HepG2 (cell line): ENCODE measurements around the gene PCBP1. TPM values are rescaled to one million over a fixed set of nuclear protein-coding genes. Genes with fewer than 3 reads are reported as not detected.

Experiments
- ARNT2 ChIP-seq: sonication (generic); formaldehyde crosslinking; IDR thresholded peaks from 2 replicates; pipeline ENCODE4 v1.8.0; 2022; ENCODE audit warnings: mild to moderate bottlenecking, low read depth, missing genetic modification reagents, moderate library complexity
- HBP1 ChIP-seq: IDR thresholded peaks from 2 replicates; pipeline ENCODE4 v1.6.1; 2016; ENCODE audit warnings: low read depth, control low read depth
- RFXAP ChIP-seq: sonication (generic); formaldehyde crosslinking; IDR thresholded peaks from 2 replicates; pipeline ENCODE4 v1.4.0; 2020; ENCODE audit warnings: missing genetic modification reagents, borderline replicate concordance
- SRSF1 ChIP-seq: fragments of 200-400 bp; formaldehyde crosslinking; optimal IDR thresholded peaks from 2 replicates; pipeline ENCODE3; 2017; ENCODE audit warnings: mild to moderate bottlenecking, low read depth, low read length, moderate library complexity
- UBTF ChIP-seq: sonication (generic); formaldehyde crosslinking; IDR thresholded peaks from 2 replicates; pipeline ENCODE4 v1.4.0; 2020; ENCODE audit warnings: mild to moderate bottlenecking, missing genetic modification reagents
- ZFP36L2 ChIP-seq: sonication (generic); formaldehyde crosslinking; IDR thresholded peaks from 2 replicates; pipeline ENCODE4 v1.4.0; 2020; ENCODE audit warnings: missing genetic modification reagents
- ZNF263 ChIP-seq: sonication (generic); formaldehyde crosslinking; IDR thresholded peaks from 2 replicates; pipeline ENCODE4 v1.4.0; 2020; ENCODE audit warnings: missing genetic modification reagents
- ZNF556 ChIP-seq: sonication (generic); formaldehyde crosslinking; IDR thresholded peaks from 2 replicates; pipeline ENCODE4 v1.4.0; 2020; ENCODE audit warnings: mild to moderate bottlenecking, missing genetic modification reagents, borderline replicate concordance
- ZNF678 ChIP-seq: sonication (generic); formaldehyde crosslinking; IDR thresholded peaks from 2 replicates; pipeline ENCODE4 v1.4.0; 2020; ENCODE audit warnings: mild to moderate bottlenecking, missing genetic modification reagents
- ZNF773 ChIP-seq: sonication (generic); formaldehyde crosslinking; IDR thresholded peaks from 2 replicates; pipeline ENCODE4 v1.4.0; 2020; ENCODE audit warnings: missing genetic modification reagents, borderline replicate concordance
- ZNF816 ChIP-seq: sonication (generic); formaldehyde crosslinking; IDR thresholded peaks from 2 replicates; pipeline ENCODE4 v1.8.0; 2022; ENCODE audit warnings: missing genetic modification reagents, mild to moderate bottlenecking, borderline replicate concordance
- polyA plus RNA-seq, 8 experiments: library from polyadenylated mRNA; depleted of rRNA in 3 of 8; stranded (reverse) in 7 of 8; unstranded in 1 of 8; fragments of >200 nt; fragmentation: Illumina TruSeq in 4 of 8; extraction: Trizol in 4 of 8; gene quantifications; 2 replicates each; pipeline versions ENCODE4 v1.2.1 to v1.2.3, GENCODE V29; 2011 to 2016; ENCODE audit warnings: low read depth in 4 of 8, missing spikeins in 1 of 8, mixed read lengths in 1 of 8; ENCODE audit not compliant: insufficient read depth in 1 of 8
- total RNA-seq, 5 experiments: library from RNA; depleted of rRNA; stranded (reverse); fragments of >200 nt; fragmentation: Illumina TruSeq; extraction: Trizol; gene quantifications; 2 replicates each; pipeline ENCODE4 v1.2.3, GENCODE V29; 2016; ENCODE audit warnings: low read depth in 1 of 5

PCBP1 gene
- total and polyA plus RNA-seq, 2 of the 13 experiments (the other 11 are each of a cell fraction or from before 2014, with no cell fraction given): 32.0 to 137 TPM

- TF ChIP-seq ARNT2 (no peak), ZNF816 (CRISPR knock-in tag) (no peak; the same call in 1 of the 2 replicates), ZNF678 (no peak), ZNF773 (no peak), ZFP36L2 (CRISPR knock-in tag) (no peak), ZNF263 (0 out of 2 replicates have a peak, but pooled peaks have one; percentile 26), ZNF556 (no peak), HBP1 (CRISPR knock-in tag) (no peak), UBTF (CRISPR knock-in tag) (no peak; the same call in 1 of the 2 replicates), RFXAP (CRISPR knock-in tag) (0 out of 2 replicates have a peak, but pooled peaks have one; percentile 16), SRSF1 (no peak)
These were observed 18.2 kb upstream of the PCBP1 start (continued) for GRCh38 chr2:70069049-70069448.
